Coronary artery (tissue), 2 donors: ENCODE measurements around the gene CDC25A.

ENCODE experiments used
- DNase-seq: peaks from one replicate; pipeline ENCODE4 v3.0.0-alpha.2; 2017; ENCODE audit warnings: low spot score
- H3K27ac ChIP-seq, 2 donors: fragments of 200-600 bp; sonication (generic); one replicate each; pipeline ENCODE4 v1.5.1; 2016 to 2019
- H3K4me3 ChIP-seq: fragments of 200-600 bp; sonication (generic); 2 replicates; pipeline ENCODE4 v1.5.1; 2016; ENCODE audit warnings: mild to moderate bottlenecking, moderate library complexity
- CTCF ChIP-seq: fragments of 200-600 bp; sonication (generic); IDR thresholded peaks from one replicate; pipeline ENCODE4 v1.5.1; 2019; ENCODE audit warnings: antibody characterized with exemption

The CDC25A gene

GRCh38 chr3:48196611-48197010 is 8.4 kb upstream of the CDC25A start:
- no peak for DNase-seq
- Histone ChIP-seq H3K27ac (no peak overlapping the region), H3K4me3 (no peak overlapping the region)
- no peak for TF ChIP-seq CTCF

GRCh38 chr3:48194446-48195071 is 6.3 kb upstream of the CDC25A start:
- H3K4me3 ChIP-seq = no peak overlapping the region
- no peak for DNase-seq
- H3K27ac ChIP-seq = no peak overlapping the region
- peak; percentile 67 for TF ChIP-seq CTCF

- DNase-seq = no peak
- H3K27ac ChIP-seq = no peak overlapping the region
- TF ChIP-seq CTCF = no peak
- H3K4me3 ChIP-seq = no peak overlapping the region
Measured at GRCh38 chr3:48190911-48191310, 2.7 kb upstream of the CDC25A start.

- no peak for TF ChIP-seq CTCF
- DNase-seq = no peak
- H3K27ac ChIP-seq = no peak overlapping the region
- H3K4me3 ChIP-seq = no peak overlapping the region
Measured at GRCh38 chr3:48189321-48189720, 1.1 kb upstream of the CDC25A start.

GRCh38 chr3:48187579-48188265 is 495 bp downstream of the CDC25A start:
- Histone ChIP-seq H3K4me3 (peak overlapping the region; percentile 88), H3K27ac (peak overlapping the region; percentile 15 to 23)
- no peak for DNase-seq
- no peak for TF ChIP-seq CTCF

- H3K27ac ChIP-seq = peak overlapping the region in 1 of 2 donors; percentile 23
- peak overlapping the region; percentile 88 for H3K4me3 ChIP-seq
- no peak for TF ChIP-seq CTCF
- DNase-seq = no peak
Measured at GRCh38 chr3:48187301-48187578, 977 bp downstream of the CDC25A start.

GRCh38 chr3:48186631-48187300 is 1.5 kb downstream of the CDC25A start:
- no peak for DNase-seq
- TF ChIP-seq CTCF = no peak

More at GRCh38 chr3:48186631-48187300, 1.5 kb downstream of the CDC25A start:
- Histone ChIP-seq H3K4me3 (peak overlapping the region; percentile 88), H3K27ac (no peak overlapping the region)
